ENCODE data around the gene GADD45B.

Gene GADD45B

GRCh38 chr19:2462635-2463421 lies 13.1 kb upstream of the GADD45B start (continued):
- TF ChIP-seq ZNF292 (tag by site-specific recombination; IDR thresholded peaks at IDR 0.05; ENCODE audit: borderline replicate concordance, low read depth) (no peak), SETDB1 (IDR thresholded peaks at IDR 0.05; ENCODE audit: insufficient read length, low read length) (no peak), ZNF785 (tag by site-specific recombination; IDR thresholded peaks at IDR 0.05) (no peak), ZNF473 (tag by site-specific recombination; IDR thresholded peaks at IDR 0.05) (no peak), ZNF529 (tag by site-specific recombination; IDR thresholded peaks at IDR 0.05; ENCODE audit: insufficient replicate concordance) (peak; percentile 59), ZNF391 (tag by site-specific recombination; IDR thresholded peaks at IDR 0.05; ENCODE audit: borderline replicate concordance, low read depth) (peak; percentile 66; the same call in 1 of the 2 replicates), PRDM1 (tag by site-specific recombination; IDR thresholded peaks at IDR 0.05) (no peak), KLF8 (tag by site-specific recombination; IDR thresholded peaks at IDR 0.05) (peak; percentile 96), ZBTB21 (tag by site-specific recombination; IDR thresholded peaks at IDR 0.05) (peak; percentile 34; the same call in 1 of the 2 replicates), TCF7L2 (IDR thresholded peaks at IDR 0.05; ENCODE audit: borderline replicate concordance, low read depth, low read length) (no peak), ZNF692 (tag by site-specific recombination; IDR thresholded peaks at IDR 0.05) (peak; percentile 59; the same call in 1 of the 2 replicates), ZSCAN30 (tag by site-specific recombination; IDR thresholded peaks at IDR 0.05) (peak; percentile 98), SP3 (tag by site-specific recombination; IDR thresholded peaks at IDR 0.05) (peak; percentile 44), ZFP41 (tag by site-specific recombination; IDR thresholded peaks at IDR 0.05; ENCODE audit: borderline replicate concordance) (no peak), ZNF341 (tag by site-specific recombination; IDR thresholded peaks at IDR 0.05; ENCODE audit: low read depth) (0 out of 2 replicates have a peak, but pooled peaks have one; percentile 29), ZSCAN23 (tag by site-specific recombination; IDR thresholded peaks at IDR 0.05) (peak; percentile 95), ZNF449 (tag by site-specific recombination; IDR thresholded peaks at IDR 0.05) (peak; percentile 62; the same call in 1 of the 2 replicates), ZNF366 (tag by site-specific recombination; conservative IDR thresholded peaks at IDR 0.05) (no peak), ZNF280D (tag by site-specific recombination; IDR thresholded peaks at IDR 0.05) (0 out of 2 replicates have a peak, but pooled peaks have one; percentile 45), HOXA7 (CRISPR knock-in tag; IDR thresholded peaks at IDR 0.05; ENCODE audit: borderline replicate concordance) (no peak), ZBTB20 (tag by site-specific recombination; IDR thresholded peaks at IDR 0.05) (peak; percentile 56)
- TF ChIP-seq, protein P1, sequence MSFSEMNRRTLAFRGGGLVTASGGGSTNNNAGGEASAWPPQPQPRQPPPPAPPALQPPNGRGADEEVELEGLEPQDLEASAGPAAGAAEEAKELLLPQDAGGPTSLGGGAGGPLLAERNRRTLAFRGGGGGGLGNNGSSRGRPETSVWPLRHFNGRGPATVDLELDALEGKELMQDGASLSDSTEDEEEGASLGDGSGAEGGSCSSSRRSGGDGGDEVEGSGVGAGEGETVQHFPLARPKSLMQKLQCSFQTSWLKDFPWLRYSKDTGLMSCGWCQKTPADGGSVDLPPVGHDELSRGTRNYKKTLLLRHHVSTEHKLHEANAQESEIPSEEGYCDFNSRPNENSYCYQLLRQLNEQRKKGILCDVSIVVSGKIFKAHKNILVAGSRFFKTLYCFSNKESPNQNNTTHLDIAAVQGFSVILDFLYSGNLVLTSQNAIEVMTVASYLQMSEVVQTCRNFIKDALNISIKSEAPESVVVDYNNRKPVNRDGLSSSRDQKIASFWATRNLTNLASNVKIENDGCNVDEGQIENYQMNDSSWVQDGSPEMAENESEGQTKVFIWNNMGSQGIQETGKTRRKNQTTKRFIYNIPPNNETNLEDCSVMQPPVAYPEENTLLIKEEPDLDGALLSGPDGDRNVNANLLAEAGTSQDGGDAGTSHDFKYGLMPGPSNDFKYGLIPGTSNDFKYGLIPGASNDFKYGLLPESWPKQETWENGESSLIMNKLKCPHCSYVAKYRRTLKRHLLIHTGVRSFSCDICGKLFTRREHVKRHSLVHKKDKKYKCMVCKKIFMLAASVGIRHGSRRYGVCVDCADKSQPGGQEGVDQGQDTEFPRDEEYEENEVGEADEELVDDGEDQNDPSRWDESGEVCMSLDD (tag by site-specific recombination; IDR thresholded peaks at IDR 0.05): no peak
- TF ChIP-seq, protein P2, sequence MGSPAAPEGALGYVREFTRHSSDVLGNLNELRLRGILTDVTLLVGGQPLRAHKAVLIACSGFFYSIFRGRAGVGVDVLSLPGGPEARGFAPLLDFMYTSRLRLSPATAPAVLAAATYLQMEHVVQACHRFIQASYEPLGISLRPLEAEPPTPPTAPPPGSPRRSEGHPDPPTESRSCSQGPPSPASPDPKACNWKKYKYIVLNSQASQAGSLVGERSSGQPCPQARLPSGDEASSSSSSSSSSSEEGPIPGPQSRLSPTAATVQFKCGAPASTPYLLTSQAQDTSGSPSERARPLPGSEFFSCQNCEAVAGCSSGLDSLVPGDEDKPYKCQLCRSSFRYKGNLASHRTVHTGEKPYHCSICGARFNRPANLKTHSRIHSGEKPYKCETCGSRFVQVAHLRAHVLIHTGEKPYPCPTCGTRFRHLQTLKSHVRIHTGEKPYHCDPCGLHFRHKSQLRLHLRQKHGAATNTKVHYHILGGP (tag by site-specific recombination; IDR thresholded peaks at IDR 0.05): no peak
- TF ChIP-seq, protein P3, sequence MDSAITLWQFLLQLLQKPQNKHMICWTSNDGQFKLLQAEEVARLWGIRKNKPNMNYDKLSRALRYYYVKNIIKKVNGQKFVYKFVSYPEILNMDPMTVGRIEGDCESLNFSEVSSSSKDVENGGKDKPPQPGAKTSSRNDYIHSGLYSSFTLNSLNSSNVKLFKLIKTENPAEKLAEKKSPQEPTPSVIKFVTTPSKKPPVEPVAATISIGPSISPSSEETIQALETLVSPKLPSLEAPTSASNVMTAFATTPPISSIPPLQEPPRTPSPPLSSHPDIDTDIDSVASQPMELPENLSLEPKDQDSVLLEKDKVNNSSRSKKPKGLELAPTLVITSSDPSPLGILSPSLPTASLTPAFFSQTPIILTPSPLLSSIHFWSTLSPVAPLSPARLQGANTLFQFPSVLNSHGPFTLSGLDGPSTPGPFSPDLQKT (IDR thresholded peaks at IDR 0.05; ENCODE audit: borderline replicate concordance, low read depth, low read length): no peak

Measured in HEK293 (cell line).